ENCODE data around the gene SMTN.
"Not testable (repeated sequence)": the region's sequence is repeated elsewhere in the genome, so short reads cannot be mapped to it uniquely, and the experiment has no call there.

SMTN gene

GRCh38 chr22:31090217-31091085, 9.3 kb downstream of the SMTN start:
- DNase-seq (ENCODE audit: low spot score): peak; percentile 11

DNA sequence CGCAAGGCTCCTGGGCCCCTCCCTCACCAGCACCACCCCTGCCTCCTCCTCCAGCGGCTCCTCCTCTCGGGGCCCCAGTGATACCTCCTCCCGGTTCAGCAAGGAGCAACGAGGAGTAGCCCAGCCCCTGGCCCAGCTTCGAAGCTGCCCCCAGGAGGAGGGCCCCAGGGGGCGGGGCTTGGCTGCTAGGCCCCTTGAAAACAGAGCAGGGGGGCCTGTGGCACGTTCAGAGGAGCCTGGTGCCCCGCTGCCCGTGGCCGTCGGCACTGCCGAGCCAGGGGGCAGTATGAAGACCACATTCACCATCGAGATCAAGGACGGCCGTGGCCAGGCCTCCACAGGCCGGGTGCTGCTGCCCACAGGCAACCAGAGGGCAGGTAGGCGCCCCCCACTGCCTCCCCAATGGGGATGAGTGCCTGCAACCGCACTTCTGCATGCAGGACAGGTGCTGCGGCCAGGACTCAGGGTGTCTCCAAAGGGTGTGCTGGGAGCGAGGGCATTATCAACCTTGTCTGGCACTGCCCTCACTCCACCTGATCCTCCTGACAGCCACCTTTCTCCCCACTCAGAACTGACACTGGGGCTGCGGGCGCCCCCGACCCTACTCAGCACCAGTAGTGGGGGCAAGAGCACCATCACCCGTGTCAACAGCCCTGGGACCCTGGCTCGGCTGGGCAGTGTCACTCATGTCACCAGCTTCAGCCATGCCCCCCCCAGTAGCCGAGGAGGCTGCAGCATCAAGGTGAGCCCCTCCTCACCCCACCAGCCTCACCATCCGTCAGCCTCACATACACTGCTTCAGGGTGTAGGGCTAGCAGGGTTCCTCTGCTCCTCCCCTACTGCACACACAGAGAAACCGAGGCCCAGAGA, 10.2 kb downstream of the SMTN start:
- peak; percentile 2 for DNase-seq (ENCODE audit: low spot score)

DNA sequence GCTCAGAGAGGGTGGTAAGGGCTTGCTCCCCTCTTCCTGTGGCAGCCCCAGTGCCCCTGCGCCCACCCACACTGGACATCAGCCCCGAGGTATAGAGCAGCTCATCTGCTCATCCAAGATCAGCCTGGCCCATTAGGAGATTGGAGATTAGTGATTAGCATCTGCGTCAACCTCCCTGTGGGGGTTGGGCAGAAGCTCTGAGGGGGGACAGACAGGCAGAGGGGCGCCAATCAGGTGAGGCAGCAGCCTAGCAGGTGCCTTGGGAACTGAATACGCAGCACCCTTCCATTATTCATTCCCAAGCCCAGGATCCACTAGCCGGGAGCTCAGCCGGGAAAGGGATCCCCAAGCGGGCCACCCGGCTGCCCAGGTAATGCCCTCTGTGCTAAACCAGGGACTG, 11.0 kb downstream of the SMTN start:
- peak; percentile 5 for DNase-seq (ENCODE audit: low spot score)

DNA sequence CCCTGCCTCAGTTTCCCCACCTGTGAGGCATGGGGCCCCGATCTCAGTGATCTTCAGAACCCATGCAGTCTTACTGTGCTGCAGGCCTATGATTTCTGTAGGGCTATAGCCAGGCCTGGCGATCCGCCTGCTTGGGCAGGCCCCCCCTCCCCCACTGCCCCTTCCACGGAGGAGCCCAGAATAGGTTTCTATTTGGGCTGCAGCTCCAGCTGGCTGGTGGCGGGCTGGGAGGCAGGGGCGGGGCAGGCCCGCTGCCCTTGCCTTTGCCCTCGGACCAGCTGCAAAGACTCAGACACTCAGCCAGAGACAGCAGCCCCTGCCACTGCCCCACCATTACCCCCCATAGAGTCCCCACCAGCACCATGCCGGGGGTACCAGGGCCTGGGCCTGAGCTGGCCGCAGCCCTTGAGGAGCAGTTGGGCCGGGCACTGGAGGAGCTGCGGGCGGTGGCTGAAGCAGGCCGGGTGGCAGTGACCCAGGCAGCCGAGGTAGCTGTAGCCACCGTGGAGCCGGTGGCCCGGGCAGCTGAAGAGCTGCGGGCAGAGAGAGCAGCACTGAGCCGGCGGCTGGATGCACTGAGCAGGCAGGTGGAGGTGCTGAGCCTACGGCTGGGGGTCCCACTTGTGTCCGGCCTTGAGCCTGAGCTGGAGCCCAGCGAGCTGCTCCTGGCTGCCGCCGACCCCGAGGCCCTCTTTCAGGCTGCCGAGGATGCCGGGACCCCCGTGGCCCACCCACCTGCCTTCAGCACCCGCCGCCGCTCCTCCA, 12.2 kb downstream of the SMTN start:
- peak; percentile 14 for DNase-seq (ENCODE audit: low spot score)

GRCh38 chr22:31094021-31094551, 13.0 kb downstream of the SMTN start:
- peak; percentile 10 for DNase-seq (ENCODE audit: low spot score)

DNA sequence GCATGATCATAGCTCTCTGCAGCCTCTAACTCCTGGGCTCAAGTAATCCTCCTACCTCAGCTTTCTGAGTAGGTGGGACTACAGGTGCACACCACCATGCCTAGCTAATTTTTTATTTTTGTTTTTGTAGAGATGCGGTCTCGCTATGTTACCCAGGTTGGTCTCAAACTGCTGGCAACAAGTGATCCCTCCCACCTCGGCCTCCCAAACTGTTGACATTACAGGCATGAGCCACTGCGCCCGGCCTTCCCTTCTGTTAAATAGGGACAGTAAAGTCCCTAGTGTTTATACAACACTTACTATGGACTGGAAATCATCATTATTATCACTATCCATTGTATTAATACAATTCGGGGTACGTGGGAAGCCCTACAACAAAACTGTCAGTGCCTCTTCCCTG, 13.6 kb downstream of the SMTN start:
- no peak for DNase-seq (ENCODE audit: low spot score)

- DNase-seq (ENCODE audit: low spot score): no peak
Observed at GRCh38 chr22:31095637-31096249, 14.6 kb downstream of the SMTN start.

DNA sequence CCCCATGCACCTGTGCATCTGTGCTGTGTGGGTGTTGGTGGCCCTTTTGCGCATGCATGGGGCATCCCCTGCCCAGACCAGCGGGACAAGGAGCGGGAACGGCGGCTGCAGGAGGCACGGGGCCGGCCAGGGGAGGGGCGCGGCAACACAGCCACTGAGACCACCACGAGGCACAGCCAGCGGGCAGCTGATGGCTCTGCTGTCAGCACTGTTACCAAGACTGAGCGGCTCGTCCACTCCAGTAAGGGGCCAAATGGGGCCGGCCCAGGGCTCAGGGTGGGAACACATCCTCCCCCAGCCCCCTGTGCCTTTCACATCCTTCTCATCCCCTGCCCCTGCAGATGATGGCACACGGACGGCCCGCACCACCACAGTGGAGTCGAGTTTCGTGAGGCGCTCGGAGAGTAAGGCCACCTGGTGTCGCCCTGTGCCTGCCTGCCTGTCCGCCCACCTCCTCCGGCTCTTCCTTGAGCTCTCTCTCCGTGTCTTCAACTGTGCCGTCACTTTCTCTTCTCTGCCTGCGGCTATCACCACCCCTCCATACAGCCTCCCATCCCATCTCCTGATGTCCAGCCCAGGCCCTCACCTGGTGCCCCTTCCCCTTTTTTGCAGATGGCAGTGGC, 15.7 kb downstream of the SMTN start:
- DNase-seq (ENCODE audit: low spot score): no peak

- DNase-seq (ENCODE audit: low spot score): not testable (repeated sequence)
Observed at GRCh38 chr22:31097539-31097938, 16.4 kb downstream of the SMTN start.

DNA sequence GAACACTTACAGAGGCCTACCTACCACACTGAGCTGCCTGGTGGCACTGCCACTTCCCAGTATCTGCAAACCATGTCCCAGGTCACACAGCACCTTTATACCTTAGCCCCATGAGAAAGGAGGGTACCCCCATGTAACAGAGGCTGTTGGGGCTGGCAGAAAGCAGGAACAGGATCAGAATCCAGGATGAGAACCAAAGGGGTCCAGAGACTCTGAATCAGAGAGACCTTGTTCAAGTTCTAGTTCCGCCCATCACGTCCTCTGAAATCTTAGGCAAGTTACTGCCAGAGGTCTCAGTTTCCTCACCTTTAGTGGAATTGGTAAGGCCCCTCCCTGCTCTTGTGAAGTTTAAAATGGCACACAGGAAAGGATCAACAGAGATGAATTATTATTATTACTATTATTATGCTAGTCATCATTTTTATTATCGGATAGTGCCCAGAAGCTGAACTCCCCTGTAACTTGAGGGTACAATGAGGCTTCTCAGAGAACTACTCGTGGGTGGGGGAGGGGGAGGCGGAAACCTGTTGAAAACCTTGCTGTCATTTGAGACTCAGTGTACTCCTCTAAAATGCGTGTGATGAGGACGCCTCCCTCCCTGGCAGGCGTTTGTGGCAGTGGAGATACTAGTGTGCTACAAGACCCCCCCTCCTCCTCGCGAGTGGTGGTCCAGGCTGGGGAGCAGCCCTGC, 17.0 kb downstream of the SMTN start:
- DNase-seq (ENCODE audit: low spot score): no peak

GRCh38 chr22:31098632-31099110, 17.6 kb downstream of the SMTN start:
- DNase-seq (ENCODE audit: low spot score): peak; percentile 60

DNA sequence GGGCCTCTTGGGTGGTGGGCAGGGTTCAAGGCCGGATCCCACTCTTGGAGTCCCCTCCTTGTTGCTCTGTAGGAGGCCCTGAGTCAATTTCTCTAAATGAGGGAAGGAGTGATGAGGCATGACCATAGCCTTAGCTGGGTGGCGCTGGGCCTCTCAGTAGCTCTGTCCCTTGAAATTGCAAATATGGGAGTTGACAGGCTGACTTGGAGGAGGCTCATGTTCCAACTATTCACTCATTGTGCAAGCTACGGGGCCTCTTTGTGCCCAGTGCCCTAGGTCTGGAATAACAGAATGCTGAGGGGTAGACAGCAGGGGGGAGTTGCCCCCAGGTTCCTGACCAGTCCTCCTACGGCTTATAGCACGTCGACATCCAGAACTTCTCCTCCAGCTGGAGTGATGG, 18.3 kb downstream of the SMTN start:
- DNase-seq (ENCODE audit: low spot score): peak; percentile 62

GRCh38 chr22:31099841-31100761, 19.0 kb downstream of the SMTN start:
- DNase-seq (ENCODE audit: low spot score): no peak

DNA sequence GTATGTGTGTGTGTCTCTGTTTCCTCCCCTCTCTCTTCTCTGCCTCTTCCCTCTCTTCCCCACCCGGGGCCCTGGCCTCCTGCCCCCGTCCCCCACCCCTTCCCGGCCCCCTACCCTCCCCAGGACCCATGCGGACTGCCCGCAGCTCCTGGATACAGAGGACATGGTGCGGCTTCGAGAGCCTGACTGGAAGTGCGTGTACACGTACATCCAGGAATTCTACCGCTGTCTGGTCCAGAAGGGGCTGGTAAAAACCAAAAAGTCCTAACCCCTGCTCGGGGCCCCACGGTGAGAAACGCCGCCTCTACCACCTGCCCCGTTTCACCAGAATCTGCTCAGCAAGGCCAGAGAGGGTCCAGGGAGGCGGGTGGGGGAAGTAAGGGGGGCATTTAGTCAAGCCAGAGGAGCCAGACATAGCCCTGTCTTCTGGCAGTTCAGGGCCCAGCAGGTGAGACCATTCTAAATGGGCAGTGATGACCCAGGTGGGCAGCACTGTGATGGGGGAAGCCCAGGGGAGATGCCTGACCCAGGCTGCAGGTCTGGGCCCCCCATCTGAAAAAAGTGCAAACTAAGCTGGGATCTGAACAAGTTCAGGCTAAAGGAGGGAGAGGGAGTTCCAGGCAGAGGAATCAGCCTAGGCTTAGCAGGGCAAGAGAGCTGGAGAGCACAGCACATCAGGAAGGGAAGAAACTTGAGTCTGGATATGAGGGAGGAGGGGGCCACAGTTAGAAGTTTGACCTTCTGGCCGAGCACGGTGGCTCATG, 19.8 kb downstream of the SMTN start:
- DNase-seq (ENCODE audit: low spot score): no peak

- DNase-seq (ENCODE audit: low spot score): peak; percentile 93
Observed at GRCh38 chr22:31102441-31103081, 21.4 kb downstream of the SMTN start.

DNA sequence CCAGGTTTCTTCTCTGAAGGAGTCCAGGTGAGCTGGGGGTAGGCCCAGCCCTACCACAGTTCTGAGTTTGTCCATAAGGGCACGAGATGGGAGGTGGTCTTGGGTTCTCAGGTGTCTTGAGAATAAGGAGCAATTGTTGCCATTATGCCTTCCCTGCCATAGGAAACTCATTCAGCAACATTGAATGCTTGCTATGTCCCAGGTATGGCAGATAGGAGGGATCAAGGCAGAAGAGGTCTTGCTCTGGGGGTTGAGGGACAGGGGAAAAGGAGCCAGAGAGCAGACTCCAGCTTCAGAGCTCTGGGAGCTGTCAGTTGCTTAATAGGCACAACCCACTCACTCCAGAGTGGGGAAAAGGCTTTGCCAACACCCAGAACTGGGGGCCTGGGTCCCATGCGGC, 22.0 kb downstream of the SMTN start:
- DNase-seq (ENCODE audit: low spot score): no peak

DNA sequence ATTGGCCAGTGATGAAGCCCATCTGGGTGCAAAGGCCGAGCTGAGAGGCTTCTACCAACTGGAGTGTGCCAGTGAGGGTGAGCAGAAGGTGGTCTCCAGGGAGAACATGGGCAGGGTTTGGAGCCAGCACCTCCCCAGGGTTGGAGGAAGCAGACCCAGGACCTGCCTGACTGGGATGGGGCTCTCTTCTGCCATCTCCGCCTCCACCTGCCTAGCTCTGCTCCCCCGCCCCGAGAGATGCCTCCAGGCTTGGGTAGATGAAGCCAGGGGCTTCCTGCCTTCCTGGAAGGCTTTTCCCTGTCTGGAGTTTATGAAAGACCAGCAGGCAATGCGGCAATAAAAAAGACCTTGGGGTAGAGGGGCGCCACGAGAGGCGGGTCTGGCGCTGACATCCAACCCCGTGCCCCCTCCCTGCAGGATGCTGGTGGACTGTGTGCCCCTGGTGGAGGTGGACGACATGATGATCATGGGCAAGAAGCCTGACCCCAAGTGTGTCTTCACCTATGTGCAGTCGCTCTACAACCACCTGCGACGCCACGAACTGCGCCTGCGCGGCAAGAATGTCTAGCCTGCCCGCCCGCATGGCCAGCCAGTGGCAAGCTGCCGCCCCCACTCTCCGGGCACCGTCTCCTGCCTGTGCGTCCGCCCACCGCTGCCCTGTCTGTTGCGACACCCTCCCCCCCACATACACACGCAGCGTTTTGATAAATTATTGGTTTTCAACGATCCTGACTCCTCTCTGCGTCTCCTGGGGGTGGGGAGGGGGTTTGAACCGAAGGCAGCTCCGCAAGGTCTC, 23.0 kb downstream of the SMTN start:
- DNase-seq (ENCODE audit: low spot score): no peak
